Hepatocyte (in vitro differentiated cells): ENCODE measurements around the gene STK32C. TPM values are rescaled to one million over a fixed set of nuclear protein-coding genes. Genes with fewer than 3 reads are reported as not detected.
A peak's percentile ranks its signal among the peaks of the same experiment; 100 is the strongest.

Experiments used
- DNase-seq: peaks from one replicate; pipeline ENCODE4 v3.0.0-alpha.2; 2016; ENCODE audit warnings: low spot score
- H2AFZ ChIP-seq: fragments of 200-600 bp; sonication (generic); 2 replicates; pipeline ENCODE4 v1.6.0; 2016; ENCODE audit warnings: antibody characterized with exemption, mild to moderate bottlenecking
- H3K27ac ChIP-seq: fragments of 200-600 bp; sonication (generic); 2 replicates; pipeline ENCODE4 v1.5.1; 2016; ENCODE audit warnings: mild to moderate bottlenecking
- H3K27me3 ChIP-seq: fragments of 200-600 bp; sonication (generic); 2 replicates; pipeline ENCODE4 v1.6.1; 2016
- H3K36me3 ChIP-seq: fragments of 200-600 bp; sonication (generic); replicated peaks from 2 replicates; pipeline ENCODE4 v1.5.1; 2016; ENCODE audit warnings: low read depth; ENCODE audit not compliant: insufficient read depth
- H3K4me1 ChIP-seq: fragments of 200-600 bp; sonication (generic); 2 replicates; pipeline ENCODE4 v1.5.1; 2016; ENCODE audit warnings: mild to moderate bottlenecking, moderate library complexity; ENCODE audit not compliant: insufficient read depth
- H3K4me2 ChIP-seq: fragments of 200-600 bp; sonication (generic); 2 replicates; pipeline ENCODE4 v1.6.0; 2016
- H3K4me3 ChIP-seq: fragments of 200-600 bp; sonication (generic); 2 replicates; pipeline ENCODE4 v1.5.1; 2016; ENCODE audit warnings: mild to moderate bottlenecking
- H3K79me2 ChIP-seq: fragments of 200-600 bp; sonication (generic); 2 replicates; pipeline ENCODE4 v1.6.0; 2017; ENCODE audit warnings: mild to moderate bottlenecking
- H3K9me2 ChIP-seq: fragments of 200-600 bp; sonication (generic); replicated peaks from 2 replicates; pipeline ENCODE4 v1.6.0; 2017; ENCODE audit warnings: mild to moderate bottlenecking; ENCODE audit not compliant: insufficient read depth
- H3K9me3 ChIP-seq: fragments of 200-600 bp; sonication (generic); 2 replicates; pipeline ENCODE4 v1.5.1; 2016; ENCODE audit warnings: low read depth, mild to moderate bottlenecking
- H4K20me1 ChIP-seq: fragments of 200-600 bp; sonication (generic); 2 replicates; pipeline ENCODE4 v1.6.0; 2016; ENCODE audit warnings: mild to moderate bottlenecking; ENCODE audit not compliant: insufficient read depth, poor library complexity, severe bottlenecking
- EZH2 ChIP-seq: fragments of 200-600 bp; sonication (generic); IDR thresholded peaks from 2 replicates; pipeline ENCODE4 v1.6.1; 2016; ENCODE audit warnings: antibody characterized with exemption, mild to moderate bottlenecking, borderline replicate concordance
- EZH2phosphoT487 ChIP-seq: fragments of 200-600 bp; sonication (generic); IDR thresholded peaks from one replicate; pipeline ENCODE4 v1.6.1; 2018; ENCODE audit warnings: antibody characterized with exemption, mild to moderate bottlenecking, low read depth, moderate library complexity; ENCODE audit not compliant: unreplicated experiment, severe bottlenecking
- WGBS: methylation state at CpG from one replicate; pipeline ENCODE4 v1.1.6; 2016; ENCODE audit warnings: low lambda C conversion rate; ENCODE audit errors: missing lambda C conversion rate; 5-methylcytosine and 5-hydroxymethylcytosine counted together
- polyA plus RNA-seq: library from polyadenylated mRNA; unstranded; fragments of >200 nt; fragmentation: Nextera tagmentation; extraction: Ambion mirVana; gene quantifications from 2 replicates; pipeline ENCODE4 v1.2.1, GENCODE V29; 2016
- total RNA-seq: library from RNA; depleted of rRNA; stranded (reverse); fragments of >200 nt; gene quantifications from 2 replicates; pipeline ENCODE4 v1.2.3, GENCODE V29; 2014
- TF ChIP-seq, protein P1 (sequence below): fragments of 200-600 bp; sonication (generic); IDR thresholded peaks from 2 replicates; pipeline ENCODE4 v1.5.1; 2016; ENCODE audit warnings: antibody characterized with exemption, mild to moderate bottlenecking; ENCODE audit not compliant: poor library complexity

STK32C gene
- total and polyA plus RNA-seq, 2 experiments from 2014 or later, result 7.9 to 12.2 TPM

DNA sequence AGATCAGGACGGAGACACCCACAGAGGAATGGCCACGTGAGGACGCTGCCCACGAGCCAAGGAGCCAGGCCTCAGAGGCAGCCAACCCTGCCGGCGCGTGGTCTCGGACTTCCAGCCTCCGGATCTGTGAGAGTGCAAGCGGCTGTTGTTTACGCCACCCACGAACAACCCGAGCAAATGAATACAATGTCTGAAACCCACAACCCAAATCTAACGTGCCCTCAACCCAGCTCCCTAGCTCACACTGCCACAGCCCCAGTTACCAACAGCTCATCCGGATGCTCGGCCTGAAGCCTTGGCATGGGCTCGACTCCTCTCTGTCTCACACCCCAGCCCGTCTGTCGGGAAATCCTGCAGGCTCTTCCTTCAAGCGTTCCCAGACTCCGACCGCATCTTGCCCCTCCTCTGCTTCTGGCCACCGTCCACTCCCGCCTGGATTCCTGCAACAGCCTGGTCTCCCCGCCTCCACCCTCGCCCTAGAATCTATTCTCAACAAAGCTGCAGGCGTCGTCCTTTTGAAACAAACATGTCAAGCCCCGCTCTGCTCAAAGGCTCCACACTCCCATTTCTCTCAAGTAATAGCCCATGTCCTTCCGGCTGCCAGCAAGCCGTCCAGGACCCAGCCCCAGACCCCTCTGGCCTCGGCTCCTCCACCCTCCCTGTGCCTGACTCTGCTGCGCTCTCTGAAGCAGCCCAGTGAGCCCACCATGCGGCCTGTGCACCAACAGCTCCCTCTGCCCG, 35.3 kb downstream of the STK32C start:
- Histone ChIP-seq H2AFZ (no peak overlapping the region), H4K20me1 (no peaks in the 10 kb centered on the region), H3K9me3 (no peaks in the 10 kb centered on the region), H3K4me2 (no peak overlapping the region), H3K4me1 (no peaks in the 10 kb centered on the region), H3K27me3 (no peaks in the 10 kb centered on the region), H3K27ac (no peak overlapping the region), H3K9me2 (no peaks in the 10 kb centered on the region), H3K4me3 (no peak overlapping the region), H3K36me3 (no peaks in the 10 kb centered on the region), H3K79me2 (no peaks in the 10 kb centered on the region)
- TF ChIP-seq, protein P1, sequence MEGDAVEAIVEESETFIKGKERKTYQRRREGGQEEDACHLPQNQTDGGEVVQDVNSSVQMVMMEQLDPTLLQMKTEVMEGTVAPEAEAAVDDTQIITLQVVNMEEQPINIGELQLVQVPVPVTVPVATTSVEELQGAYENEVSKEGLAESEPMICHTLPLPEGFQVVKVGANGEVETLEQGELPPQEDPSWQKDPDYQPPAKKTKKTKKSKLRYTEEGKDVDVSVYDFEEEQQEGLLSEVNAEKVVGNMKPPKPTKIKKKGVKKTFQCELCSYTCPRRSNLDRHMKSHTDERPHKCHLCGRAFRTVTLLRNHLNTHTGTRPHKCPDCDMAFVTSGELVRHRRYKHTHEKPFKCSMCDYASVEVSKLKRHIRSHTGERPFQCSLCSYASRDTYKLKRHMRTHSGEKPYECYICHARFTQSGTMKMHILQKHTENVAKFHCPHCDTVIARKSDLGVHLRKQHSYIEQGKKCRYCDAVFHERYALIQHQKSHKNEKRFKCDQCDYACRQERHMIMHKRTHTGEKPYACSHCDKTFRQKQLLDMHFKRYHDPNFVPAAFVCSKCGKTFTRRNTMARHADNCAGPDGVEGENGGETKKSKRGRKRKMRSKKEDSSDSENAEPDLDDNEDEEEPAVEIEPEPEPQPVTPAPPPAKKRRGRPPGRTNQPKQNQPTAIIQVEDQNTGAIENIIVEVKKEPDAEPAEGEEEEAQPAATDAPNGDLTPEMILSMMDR, result no peak
- TF ChIP-seq EZH2phosphoT487 (no peak), EZH2 (no peak)
- WGBS, result 72% methylated on average over 35 of the region's 35 CpGs
- DNase-seq, result peak; percentile 36

DNA sequence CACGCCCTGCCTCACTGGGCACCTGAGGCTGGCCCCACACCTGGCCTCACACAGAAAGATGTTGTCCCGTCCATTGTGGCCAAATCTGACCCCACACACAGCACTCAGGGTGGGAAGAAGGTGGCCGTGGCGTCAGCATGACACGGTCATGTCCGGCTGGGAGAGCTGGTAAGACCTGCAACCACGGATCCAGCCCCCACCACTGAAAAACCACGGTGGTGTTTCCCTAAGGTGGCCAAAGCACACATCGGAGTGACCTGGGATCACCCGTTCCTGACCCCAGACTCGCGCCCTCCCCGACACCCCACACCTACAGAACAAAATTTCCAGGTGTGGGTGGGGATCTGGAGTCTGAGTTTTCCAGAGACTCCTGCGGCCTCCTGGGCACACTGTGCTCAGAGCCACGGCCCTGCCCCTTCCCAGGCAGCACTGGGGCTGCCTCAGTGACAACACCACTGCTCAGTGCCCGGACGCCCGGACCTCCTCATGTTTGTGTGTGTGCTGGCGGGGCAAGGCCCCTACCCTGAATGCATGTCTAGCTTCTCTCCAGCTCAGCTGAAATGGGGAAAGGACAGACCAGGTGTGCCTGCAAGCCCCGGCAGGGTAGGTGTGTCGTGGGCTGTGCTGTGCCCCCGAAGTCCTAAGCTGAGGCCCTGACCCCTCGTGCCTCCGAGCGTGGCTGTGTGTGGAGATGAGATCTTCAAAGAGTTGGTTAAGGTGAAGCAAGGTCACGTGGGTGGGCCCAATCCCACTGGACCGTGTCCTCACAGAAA, 36.1 kb downstream of the STK32C start:
- H3K79me2 ChIP-seq, result no peaks in the 10 kb centered on the region
- no peaks in the 10 kb centered on the region for H3K4me1 ChIP-seq
- H3K9me3 ChIP-seq, result no peaks in the 10 kb centered on the region
- no peak overlapping the region for H2AFZ ChIP-seq
- no peak overlapping the region for H3K4me2 ChIP-seq
- no peak for DNase-seq
- 88% methylated on average over 27 of the region's 27 CpGs for WGBS
- TF ChIP-seq EZH2, result no peak
- TF ChIP-seq EZH2phosphoT487, result no peak
- TF ChIP-seq, protein P1, result no peak
- no peaks in the 10 kb centered on the region for H4K20me1 ChIP-seq
- H3K27ac ChIP-seq, result no peak overlapping the region
- H3K27me3 ChIP-seq, result no peaks in the 10 kb centered on the region
- H3K36me3 ChIP-seq, result no peaks in the 10 kb centered on the region
- no peaks in the 10 kb centered on the region for H3K9me2 ChIP-seq
- H3K4me3 ChIP-seq, result no peak overlapping the region

DNA sequence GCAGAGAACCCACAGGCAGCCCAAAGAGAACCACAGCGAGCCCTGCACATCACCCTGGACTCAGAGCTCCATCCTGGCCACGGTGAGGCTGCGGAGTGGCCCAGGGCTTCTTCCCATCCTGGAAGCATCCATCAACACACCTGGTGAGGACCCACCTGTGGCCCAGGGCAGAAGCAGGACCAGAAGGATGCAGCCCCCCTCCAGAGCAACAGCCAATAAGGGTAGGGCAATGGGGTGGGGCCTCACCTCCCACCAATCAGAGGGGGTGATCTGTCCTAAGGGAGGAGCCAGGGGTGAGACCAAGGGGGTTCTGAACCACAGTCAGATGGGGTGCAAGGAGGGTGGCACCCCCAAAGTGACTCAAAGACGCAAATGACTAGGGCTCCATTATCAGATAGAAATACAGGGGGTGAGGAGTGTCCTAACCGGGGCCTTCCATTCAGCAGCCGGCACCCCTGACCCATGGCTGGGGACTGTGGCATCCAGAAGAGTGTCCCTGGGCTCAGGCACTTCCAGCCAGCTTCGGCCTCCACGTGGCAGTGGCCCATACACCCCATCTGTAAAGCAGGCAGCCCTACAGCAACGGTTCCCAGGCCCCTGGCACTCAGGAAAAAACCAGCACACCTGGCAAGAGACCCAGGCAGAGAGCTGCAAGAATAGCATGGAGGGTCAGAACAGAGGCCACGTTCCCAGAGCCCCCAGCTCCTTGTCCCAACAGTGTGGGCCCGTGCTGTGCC, 36.9 kb downstream of the STK32C start:
- Histone ChIP-seq H3K4me2 (no peak overlapping the region), H3K9me2 (no peaks in the 10 kb centered on the region), H2AFZ (no peak overlapping the region), H3K4me1 (peaks cover 4% of the 10 kb centered on the region), H3K36me3 (no peaks in the 10 kb centered on the region), H3K9me3 (no peaks in the 10 kb centered on the region), H3K27ac (no peak overlapping the region), H3K79me2 (no peaks in the 10 kb centered on the region), H4K20me1 (no peaks in the 10 kb centered on the region), H3K27me3 (no peaks in the 10 kb centered on the region), H3K4me3 (no peak overlapping the region)
- 97% methylated on average over 10 of the region's 11 CpGs for WGBS
- no peak for DNase-seq
- TF ChIP-seq EZH2 (no peak), EZH2phosphoT487 (no peak)
- TF ChIP-seq, protein P1, result no peak
